Transverse colon (tissue), 3 donors: ENCODE data around the gene USP9Y.

Source experiments
- CTCF ChIP-seq, 5 experiments: fragments of 200-600 bp in 3 of 5; fragments of 450-650 bp in 2 of 5; sonication (generic) in 3 of 5; IDR thresholded peaks; 1 replicate in 2 of 5; 2 replicates in 3 of 5; pipeline ENCODE4 v1.5.1; 2016 to 2017; ENCODE audit warnings: antibody characterized with exemption in 5 of 5, inconsistent platforms in 3 of 5, mild to moderate bottlenecking in 2 of 5, moderate library complexity in 1 of 5
- POLR2A ChIP-seq: fragments of 450-650 bp; IDR thresholded peaks from one replicate; pipeline ENCODE4 v1.6.1; 2016; ENCODE audit warnings: antibody characterized with exemption, mild to moderate bottlenecking, moderate library complexity

- TF ChIP-seq CTCF (IDR thresholded peaks at IDR 0.05): no peak
- TF ChIP-seq POLR2A: no peak
Measured at GRCh38 chrY:12734051-12734450, 33.0 kb downstream of the USP9Y start.
